ENCODE data around the gene CLSTN3. TPM values are rescaled to one million over a fixed set of nuclear protein-coding genes. Genes with fewer than 3 reads are reported as not detected.

Gene CLSTN3
- polyA plus RNA-seq, 1 of the 3 experiments (the other 2 are of a cell fraction) = 12.7 TPM

DNA sequence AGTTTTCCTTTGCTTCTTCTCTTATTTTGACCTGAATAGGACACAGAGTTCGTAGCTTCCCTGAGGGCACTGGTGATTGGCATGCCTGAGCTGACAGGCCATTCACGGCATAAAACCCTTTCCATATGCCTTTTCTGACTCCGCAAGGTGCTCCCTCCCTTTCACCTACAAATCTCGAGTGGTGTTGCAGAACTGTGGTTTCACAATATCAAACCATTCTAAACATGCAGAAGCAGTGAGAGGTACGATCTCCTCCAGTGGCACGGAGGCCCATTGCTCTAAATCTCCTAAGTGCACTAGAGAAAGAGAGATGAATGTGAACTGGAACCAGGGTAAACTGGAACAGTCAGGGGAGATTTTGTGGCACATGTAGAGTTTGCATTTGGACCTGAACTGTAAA lies 23.9 kb downstream of the CLSTN3 start:
- no peak overlapping the region for H3K9ac ChIP-seq
- H4K20me1 ChIP-seq (ENCODE audit: insufficient read depth) = no peaks in the 10 kb centered on the region
- H3K27me3 ChIP-seq (ENCODE audit: insufficient read depth) = no peaks in the 10 kb centered on the region
- H3K79me2 ChIP-seq (ENCODE audit: insufficient read depth) = no peaks in the 10 kb centered on the region
- H3K9me3 ChIP-seq = no peaks in the 10 kb centered on the region
- no peak for DNase-seq
- ChIA-PET CTCF (interaction anchor here (1.1 to 4.5 kb wide), 7 partner anchors 8 to 45 kb away, joined by 3 to 49 read pairs (median 9); partner anchors contain the start of genes C1RL and PEX5), POLR2A (no interaction called here)
- H3K4me3 ChIP-seq (ENCODE audit: low read depth in 2 of 2, low read length in 1 of 2) = no peak overlapping the region
- H3K27ac ChIP-seq (ENCODE audit: low read depth in 2 of 2, low read length in 1 of 2) = peak overlapping the region in 1 of 2 experiments; percentile 39; a peak in 1 of 4 replicates
- H3K36me3 ChIP-seq (replicated peaks in 1 of 2; ENCODE audit: control insufficient read depth in 1 of 2, insufficient read depth in 2 of 2, low read length in 1 of 2) = peaks cover 0 to 10% of the 10 kb centered on the region in 2 experiments
- H3K4me2 ChIP-seq = no peak overlapping the region
- 81% methylated on average over 6 of the region's 6 CpGs for WGBS (ENCODE audit: low lambda C conversion rate)
- no peaks in the 10 kb centered on the region for H3K9me2 ChIP-seq
- peaks cover 0 to 33% of the 10 kb centered on the region in 2 experiments; a peak in 2 of 4 replicates for H3K4me1 ChIP-seq (ENCODE audit: control insufficient read depth in 1 of 2, insufficient read depth in 2 of 2, low read depth in 1 of 2, low read length in 1 of 2)
- no peaks in the 10 kb centered on the region for H3F3A ChIP-seq (replicated peaks; ENCODE audit: insufficient read depth)
- H2AFZ ChIP-seq (ENCODE audit: low read depth) = no peak overlapping the region
- TF ChIP-seq TCF12 (IDR thresholded peaks at IDR 0.05) (no peak), RFX5 (IDR thresholded peaks at IDR 0.05; ENCODE audit: low read length) (no peak), POLR2AphosphoS5 (IDR thresholded peaks at IDR 0.05; ENCODE audit: low read depth, low read length) (no peak), MXI1 (IDR thresholded peaks at IDR 0.05; ENCODE audit: low read depth, low read length) (no peak), MEF2A (IDR thresholded peaks at IDR 0.05; ENCODE audit: borderline replicate concordance, low read depth) (no peak), NRF1 (IDR thresholded peaks at IDR 0.05; ENCODE audit: low read depth, low read length) (no peak), RCOR1 (IDR thresholded peaks at IDR 0.05; ENCODE audit: low read length) (no peak), GABPA (IDR thresholded peaks at IDR 0.05; ENCODE audit: low read depth) (no peak), RXRA (IDR thresholded peaks at IDR 0.05; ENCODE audit: borderline replicate concordance, low read depth) (no peak), SIN3A (IDR thresholded peaks at IDR 0.05; ENCODE audit: borderline replicate concordance, low read depth, low read length) (no peak), TEAD4 (IDR thresholded peaks at IDR 0.05; ENCODE audit: borderline replicate concordance, insufficient read depth) (no peak), TAF1 (IDR thresholded peaks at IDR 0.05; ENCODE audit: borderline replicate concordance, low read depth, low read length) (no peak), RAD21 (IDR thresholded peaks at IDR 0.05; ENCODE audit: low read length) (no peak), SMC3 (IDR thresholded peaks at IDR 0.05; ENCODE audit: low read depth, low read length) (no peak), CHD2 (IDR thresholded peaks at IDR 0.05; ENCODE audit: low read length, partially characterized antibody) (no peak)
- TF ChIP-seq, protein P1, sequence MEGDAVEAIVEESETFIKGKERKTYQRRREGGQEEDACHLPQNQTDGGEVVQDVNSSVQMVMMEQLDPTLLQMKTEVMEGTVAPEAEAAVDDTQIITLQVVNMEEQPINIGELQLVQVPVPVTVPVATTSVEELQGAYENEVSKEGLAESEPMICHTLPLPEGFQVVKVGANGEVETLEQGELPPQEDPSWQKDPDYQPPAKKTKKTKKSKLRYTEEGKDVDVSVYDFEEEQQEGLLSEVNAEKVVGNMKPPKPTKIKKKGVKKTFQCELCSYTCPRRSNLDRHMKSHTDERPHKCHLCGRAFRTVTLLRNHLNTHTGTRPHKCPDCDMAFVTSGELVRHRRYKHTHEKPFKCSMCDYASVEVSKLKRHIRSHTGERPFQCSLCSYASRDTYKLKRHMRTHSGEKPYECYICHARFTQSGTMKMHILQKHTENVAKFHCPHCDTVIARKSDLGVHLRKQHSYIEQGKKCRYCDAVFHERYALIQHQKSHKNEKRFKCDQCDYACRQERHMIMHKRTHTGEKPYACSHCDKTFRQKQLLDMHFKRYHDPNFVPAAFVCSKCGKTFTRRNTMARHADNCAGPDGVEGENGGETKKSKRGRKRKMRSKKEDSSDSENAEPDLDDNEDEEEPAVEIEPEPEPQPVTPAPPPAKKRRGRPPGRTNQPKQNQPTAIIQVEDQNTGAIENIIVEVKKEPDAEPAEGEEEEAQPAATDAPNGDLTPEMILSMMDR (IDR thresholded peaks at IDR 0.05) = no peak
- TF ChIP-seq, protein P2, sequence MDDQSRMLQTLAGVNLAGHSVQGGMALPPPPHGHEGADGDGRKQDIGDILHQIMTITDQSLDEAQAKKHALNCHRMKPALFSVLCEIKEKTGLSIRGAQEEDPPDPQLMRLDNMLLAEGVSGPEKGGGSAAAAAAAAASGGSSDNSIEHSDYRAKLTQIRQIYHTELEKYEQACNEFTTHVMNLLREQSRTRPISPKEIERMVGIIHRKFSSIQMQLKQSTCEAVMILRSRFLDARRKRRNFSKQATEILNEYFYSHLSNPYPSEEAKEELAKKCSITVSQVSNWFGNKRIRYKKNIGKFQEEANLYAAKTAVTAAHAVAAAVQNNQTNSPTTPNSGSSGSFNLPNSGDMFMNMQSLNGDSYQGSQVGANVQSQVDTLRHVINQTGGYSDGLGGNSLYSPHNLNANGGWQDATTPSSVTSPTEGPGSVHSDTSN (IDR thresholded peaks at IDR 0.05) = no peak
- TF ChIP-seq, protein P3, sequence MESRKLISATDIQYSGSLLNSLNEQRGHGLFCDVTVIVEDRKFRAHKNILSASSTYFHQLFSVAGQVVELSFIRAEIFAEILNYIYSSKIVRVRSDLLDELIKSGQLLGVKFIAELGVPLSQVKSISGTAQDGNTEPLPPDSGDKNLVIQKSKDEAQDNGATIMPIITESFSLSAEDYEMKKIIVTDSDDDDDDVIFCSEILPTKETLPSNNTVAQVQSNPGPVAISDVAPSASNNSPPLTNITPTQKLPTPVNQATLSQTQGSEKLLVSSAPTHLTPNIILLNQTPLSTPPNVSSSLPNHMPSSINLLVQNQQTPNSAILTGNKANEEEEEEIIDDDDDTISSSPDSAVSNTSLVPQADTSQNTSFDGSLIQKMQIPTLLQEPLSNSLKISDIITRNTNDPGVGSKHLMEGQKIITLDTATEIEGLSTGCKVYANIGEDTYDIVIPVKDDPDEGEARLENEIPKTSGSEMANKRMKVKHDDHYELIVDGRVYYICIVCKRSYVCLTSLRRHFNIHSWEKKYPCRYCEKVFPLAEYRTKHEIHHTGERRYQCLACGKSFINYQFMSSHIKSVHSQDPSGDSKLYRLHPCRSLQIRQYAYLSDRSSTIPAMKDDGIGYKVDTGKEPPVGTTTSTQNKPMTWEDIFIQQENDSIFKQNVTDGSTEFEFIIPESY (IDR thresholded peaks at IDR 0.05; ENCODE audit: borderline replicate concordance, low read depth) = no peak
- TF ChIP-seq, protein P4, sequence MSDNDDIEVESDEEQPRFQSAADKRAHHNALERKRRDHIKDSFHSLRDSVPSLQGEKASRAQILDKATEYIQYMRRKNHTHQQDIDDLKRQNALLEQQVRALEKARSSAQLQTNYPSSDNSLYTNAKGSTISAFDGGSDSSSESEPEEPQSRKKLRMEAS (IDR thresholded peaks at IDR 0.05; ENCODE audit: low read depth) = no peak

All from SK-N-SH (cell line).